Esophagus muscularis mucosa (tissue), 4 donors: Measurements from ENCODE around the gene KCTD5. TPM values are rescaled to one million over a fixed set of nuclear protein-coding genes. Genes with fewer than 3 reads are reported as not detected.
A peak's percentile ranks its signal among the peaks of the same experiment; 100 is the strongest.

Experiments used
- DNase-seq: peaks from one replicate; pipeline ENCODE4 v3.0.0-alpha.2; 2017; ENCODE audit errors: extremely low spot score
- H3K27ac ChIP-seq, 4 donors: fragments of 200-600 bp; sonication (generic); replicated peaks in 1 of 4; 1 replicate in 3 of 4; 2 replicates in 1 of 4; pipeline ENCODE4 v1.5.1; 2016 to 2019; ENCODE audit warnings: mild to moderate bottlenecking in 1 of 4
- H3K27me3 ChIP-seq, 4 donors: fragments of 200-600 bp; sonication (generic); one replicate each; pipeline versions ENCODE4 v1.5.1 to v1.6.0; 2016 to 2019
- H3K36me3 ChIP-seq, 4 donors: fragments of 200-600 bp; sonication (generic); one replicate each; pipeline ENCODE4 v1.5.1; 2016 to 2019
- H3K4me1 ChIP-seq, 4 donors: fragments of 200-600 bp; sonication (generic); one replicate each; pipeline ENCODE4 v1.5.1; 2016 to 2019
- H3K4me3 ChIP-seq, 4 donors: fragments of 200-600 bp; sonication (generic); 1 replicate in 2 of 4; 2 replicates in 2 of 4; pipeline ENCODE4 v1.5.1; 2016 to 2019; ENCODE audit warnings: mild to moderate bottlenecking in 4 of 4, moderate library complexity in 1 of 4
- H3K9me3 ChIP-seq, 4 donors: fragments of 200-600 bp; sonication (generic); 1 replicate in 3 of 4; 2 replicates in 1 of 4; pipeline ENCODE4 v1.5.1; 2016 to 2019
- EP300 ChIP-seq: sonication (generic); formaldehyde crosslinking; IDR thresholded peaks from one replicate; pipeline ENCODE4 v1.6.1; 2017; ENCODE audit warnings: antibody characterized with exemption
- POLR2A ChIP-seq: fragments of 450-650 bp; IDR thresholded peaks from one replicate; pipeline ENCODE4 v1.6.1; 2017; ENCODE audit warnings: antibody characterized with exemption, moderate library complexity, mild to moderate bottlenecking, low read depth
- POLR2AphosphoS5 ChIP-seq, 2 donors: sonication (generic); formaldehyde crosslinking; IDR thresholded peaks; one replicate each; pipeline ENCODE4 v1.6.1; 2017; ENCODE audit warnings: antibody characterized with exemption in 2 of 2
- WGBS: methylation state at CpG from one replicate; pipeline ENCODE4 v1.1.5; 2018; 5-methylcytosine and 5-hydroxymethylcytosine counted together
- intact Hi-C: fragments of 100-400 bp; cut with DNase I; formaldehyde crosslinking; loops from one replicate; pipeline ENCODE4 v1.15.1; 2023
- total RNA-seq, 4 donors: library from RNA; depleted of rRNA; stranded (reverse); fragments of >200 nt; gene quantifications; one replicate each; pipeline versions ENCODE4 v1.1.0 to v1.2.1, GENCODE V29; 2016
- TF ChIP-seq, protein P1 (sequence below), 3 experiments: fragments of 200-600 bp in 2 of 3; fragments of 450-650 bp in 1 of 3; sonication (generic) in 2 of 3; IDR thresholded peaks; one replicate each; pipeline ENCODE4 v1.5.1; 2017 to 2019; ENCODE audit warnings: antibody characterized with exemption in 3 of 3, mild to moderate bottlenecking in 2 of 3, moderate library complexity in 1 of 3

Gene KCTD5
- total RNA-seq, 4 donors from 2014 or later = 9.1 to 22.1 (median 15.7) TPM

GRCh38 chr16:2748757-2749455, 66.6 kb downstream of the KCTD5 start:
- intact Hi-C loops = no loop called here
- H3K9me3 ChIP-seq = no peaks in the 10 kb centered on the region
- no peak for DNase-seq
- peaks cover 10 to 17% (median 14%) of the 10 kb centered on the region in 4 donors for H3K4me1 ChIP-seq
- H3K36me3 ChIP-seq = no peaks in the 10 kb centered on the region
- no peak overlapping the region for H3K27ac ChIP-seq
- no peaks in the 10 kb centered on the region for H3K27me3 ChIP-seq
- 80% methylated on average over 6 of the region's 7 CpGs for WGBS
- H3K4me3 ChIP-seq = no peak overlapping the region
- TF ChIP-seq POLR2A (no peak), POLR2AphosphoS5 (IDR thresholded peaks at IDR 0.05) (no peak), EP300 (no peak)
- TF ChIP-seq, protein P1, sequence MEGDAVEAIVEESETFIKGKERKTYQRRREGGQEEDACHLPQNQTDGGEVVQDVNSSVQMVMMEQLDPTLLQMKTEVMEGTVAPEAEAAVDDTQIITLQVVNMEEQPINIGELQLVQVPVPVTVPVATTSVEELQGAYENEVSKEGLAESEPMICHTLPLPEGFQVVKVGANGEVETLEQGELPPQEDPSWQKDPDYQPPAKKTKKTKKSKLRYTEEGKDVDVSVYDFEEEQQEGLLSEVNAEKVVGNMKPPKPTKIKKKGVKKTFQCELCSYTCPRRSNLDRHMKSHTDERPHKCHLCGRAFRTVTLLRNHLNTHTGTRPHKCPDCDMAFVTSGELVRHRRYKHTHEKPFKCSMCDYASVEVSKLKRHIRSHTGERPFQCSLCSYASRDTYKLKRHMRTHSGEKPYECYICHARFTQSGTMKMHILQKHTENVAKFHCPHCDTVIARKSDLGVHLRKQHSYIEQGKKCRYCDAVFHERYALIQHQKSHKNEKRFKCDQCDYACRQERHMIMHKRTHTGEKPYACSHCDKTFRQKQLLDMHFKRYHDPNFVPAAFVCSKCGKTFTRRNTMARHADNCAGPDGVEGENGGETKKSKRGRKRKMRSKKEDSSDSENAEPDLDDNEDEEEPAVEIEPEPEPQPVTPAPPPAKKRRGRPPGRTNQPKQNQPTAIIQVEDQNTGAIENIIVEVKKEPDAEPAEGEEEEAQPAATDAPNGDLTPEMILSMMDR (IDR thresholded peaks at IDR 0.05) = no peak

DNA sequence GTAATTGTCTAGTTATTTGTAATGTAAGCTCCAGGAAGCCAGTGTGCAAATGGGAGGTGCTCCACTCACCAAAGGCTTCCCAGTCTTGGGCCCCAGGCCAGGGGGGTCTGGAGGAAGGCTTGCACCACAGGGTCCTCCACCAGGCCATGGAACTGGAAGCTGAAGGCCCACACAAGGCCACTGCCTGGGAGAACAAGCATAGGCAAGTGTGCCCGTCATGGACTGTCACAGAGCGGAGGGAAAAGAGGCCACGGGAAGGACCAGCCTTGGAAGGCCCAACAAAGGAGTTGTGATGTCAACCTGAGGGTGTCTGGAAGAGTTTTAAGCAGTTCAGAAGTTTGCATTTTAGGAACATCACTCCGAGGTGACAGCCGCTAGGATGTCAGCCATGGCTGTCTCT, 67.2 kb downstream of the KCTD5 start:
- no peak for DNase-seq
- Histone ChIP-seq H3K4me3 (no peak overlapping the region), H3K27me3 (no peaks in the 10 kb centered on the region), H3K36me3 (no peaks in the 10 kb centered on the region), H3K9me3 (no peaks in the 10 kb centered on the region), H3K27ac (no peak overlapping the region), H3K4me1 (peaks cover 16 to 23% (median 20%) of the 10 kb centered on the region in 4 donors)
- WGBS = 100% methylated on average over 5 of the region's 5 CpGs
- TF ChIP-seq POLR2A = no peak
- no peak for TF ChIP-seq EP300
- no peak for TF ChIP-seq POLR2AphosphoS5 (IDR thresholded peaks at IDR 0.05)
- TF ChIP-seq, protein P1 (IDR thresholded peaks at IDR 0.05) = no peak
- intact Hi-C loops = no loop called here

DNA sequence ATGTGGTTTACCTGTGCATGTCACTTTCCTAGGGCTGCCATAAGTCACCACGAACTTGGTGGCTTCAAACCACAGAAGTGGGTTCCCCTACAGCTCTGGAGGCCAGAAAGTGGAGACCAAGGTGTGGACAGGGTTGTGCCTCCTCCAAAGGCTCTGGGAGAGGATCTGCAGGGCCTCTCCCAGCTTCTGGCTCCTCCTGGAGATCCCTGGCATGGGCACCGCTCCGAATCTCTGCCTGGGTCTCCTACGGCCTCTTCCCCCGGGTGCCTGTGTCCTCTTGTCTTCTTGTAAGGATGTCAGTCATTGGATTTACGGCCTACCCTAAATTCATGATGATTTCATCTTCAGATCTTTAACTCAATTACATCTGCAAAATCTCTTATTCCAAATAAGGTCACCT, 67.6 kb downstream of the KCTD5 start:
- H3K36me3 ChIP-seq = no peaks in the 10 kb centered on the region
- no peak overlapping the region for H3K4me3 ChIP-seq
- intact Hi-C loops = no loop called here
- no peaks in the 10 kb centered on the region for H3K9me3 ChIP-seq
- H3K27ac ChIP-seq = no peak overlapping the region
- TF ChIP-seq, protein P1 (IDR thresholded peaks at IDR 0.05) = no peak
- TF ChIP-seq EP300 (no peak), POLR2A (no peak), POLR2AphosphoS5 (IDR thresholded peaks at IDR 0.05) (no peak)
- no peaks in the 10 kb centered on the region for H3K27me3 ChIP-seq
- H3K4me1 ChIP-seq = peaks cover 19 to 28% (median 24%) of the 10 kb centered on the region in 4 donors
- DNase-seq = no peak
- WGBS = 95% methylated on average over 6 of the region's 6 CpGs

DNA sequence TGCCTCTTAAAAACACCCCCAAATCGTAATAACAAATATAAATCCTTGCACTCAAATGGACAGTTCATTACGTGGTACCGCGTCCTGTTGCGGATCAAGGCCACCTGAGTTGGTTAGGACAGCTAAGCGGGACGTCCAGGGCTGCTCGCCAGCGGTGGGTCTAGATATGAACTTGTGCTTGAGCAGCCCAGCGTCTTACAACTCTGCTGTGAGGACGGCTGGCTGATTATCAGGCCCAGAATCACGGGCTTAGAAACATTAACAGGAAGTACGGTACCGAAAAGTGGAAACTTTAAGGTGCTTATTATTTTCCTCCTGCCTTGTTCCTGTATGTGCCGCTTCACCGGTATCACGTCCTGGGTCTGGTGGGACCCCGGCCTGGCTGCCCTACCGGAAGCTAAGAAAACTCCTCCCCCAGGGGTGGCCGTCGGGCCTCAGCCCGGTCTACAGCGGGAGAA, 69.3 kb downstream of the KCTD5 start:
- Histone ChIP-seq H3K27ac (peak overlapping the region; percentile 98 to 100 (median 100)), H3K27me3 (no peaks in the 10 kb centered on the region), H3K4me1 (peaks cover 36 to 44% (median 41%) of the 10 kb centered on the region in 4 donors), H3K9me3 (no peaks in the 10 kb centered on the region), H3K36me3 (peaks cover 0 to 5% (median 2%) of the 10 kb centered on the region in 4 donors), H3K4me3 (peak overlapping the region; percentile 74 to 95 (median 88))
- TF ChIP-seq POLR2A = no peak
- TF ChIP-seq, protein P1 (IDR thresholded peaks at IDR 0.05) = no peak
- TF ChIP-seq EP300 = no peak
- no peak for TF ChIP-seq POLR2AphosphoS5 (IDR thresholded peaks at IDR 0.05)
- intact Hi-C loops = loop anchor here (2.0 kb wide), 2 partner anchors 21 to 31 kb away; partner anchors contain the start of gene PRSS27
- DNase-seq = no peak
- 47% methylated on average over 18 of the region's 23 CpGs for WGBS
